OCI-LY7 (cell line): ENCODE results near the gene RBM26. TPM values are rescaled to one million over a fixed set of nuclear protein-coding genes. Genes with fewer than 3 reads are reported as not detected.

Source experiments
- Bru-seq: library from RNA; stranded (reverse); fragments of 400-500 nt; gene quantifications from one replicate; lab custom pipeline; 2021; lab: Mats Ljungman, UMichigan
- BruChase-seq, 2 experiments: library from RNA; stranded (reverse); fragments of 400-500 nt; gene quantifications; one replicate each; lab custom pipeline; 2021; lab: Mats Ljungman, UMichigan
- BruUV-seq: library from RNA; stranded (reverse); fragments of 400-500 nt; replicated peaks from 2 replicates; lab custom pipeline; 2021; lab: Mats Ljungman, UMichigan
- CTCF ChIA-PET: fragments of 300-600 bp; sonication (Branson Sonifier 250); formaldehyde crosslinking; loops from one replicate; lab custom pipeline; 2022; ENCODE audit warnings: antibody characterized with exemption; ENCODE audit not compliant: unreplicated experiment; lab: Charles Lee
- POLR2A ChIA-PET: fragments of 300-600 bp; sonication (Branson Sonifier 250); formaldehyde crosslinking; loops from one replicate; lab custom pipeline; 2022; ENCODE audit warnings: antibody characterized with exemption; lab: Charles Lee
- DNase-seq: peaks from one replicate; pipeline ENCODE4 v3.0.0-alpha.2; 2015; ENCODE audit warnings: low spot score
- H2AFZ ChIP-seq: fragments of 200-600 bp; sonication (generic), shearing (Covaris generic); 2 replicates; pipeline ENCODE4 v1.6.1; 2014; ENCODE audit warnings: mild to moderate bottlenecking, antibody characterized with exemption, low read length, moderate library complexity
- H3K27ac ChIP-seq: fragments of 200-600 bp; sonication (generic); 2 replicates; pipeline ENCODE4 v1.5.1; 2014; ENCODE audit warnings: mixed run types, low read depth, mild to moderate bottlenecking, moderate library complexity, low read length, inconsistent platforms; ENCODE audit not compliant: poor library complexity, severe bottlenecking
- H3K36me3 ChIP-seq: fragments of 200-600 bp; sonication (generic); 2 replicates; pipeline ENCODE4 v1.6.1; 2014; ENCODE audit warnings: mild to moderate bottlenecking, antibody characterized with exemption, low read length, moderate library complexity, mixed read lengths; ENCODE audit not compliant: insufficient read depth
- H3K4me1 ChIP-seq: fragments of 200-600 bp; sonication (generic); 2 replicates; pipeline ENCODE4 v1.5.1; 2014; ENCODE audit warnings: mild to moderate bottlenecking, low read length; ENCODE audit not compliant: insufficient read depth, poor library complexity, severe bottlenecking
- H3K4me2 ChIP-seq: fragments of 200-600 bp; sonication (generic); 2 replicates; pipeline ENCODE4 v1.6.1; 2014; ENCODE audit warnings: mild to moderate bottlenecking, low read length
- H3K4me3 ChIP-seq: fragments of 200-600 bp; sonication (generic); 2 replicates; pipeline ENCODE4 v1.5.1; 2014; ENCODE audit warnings: mild to moderate bottlenecking, low read depth, low read length; ENCODE audit not compliant: poor library complexity, severe bottlenecking
- H3K79me2 ChIP-seq: fragments of 200-600 bp; sonication (generic); 2 replicates; pipeline ENCODE4 v1.6.1; 2016; ENCODE audit warnings: low read depth, mild to moderate bottlenecking, low read length, moderate library complexity, mixed read lengths; ENCODE audit not compliant: insufficient read depth
- H3K9me2 ChIP-seq: fragments of 200-600 bp; sonication (generic); 2 replicates; pipeline ENCODE4 v1.6.1; 2016; ENCODE audit warnings: mild to moderate bottlenecking, low read length, mixed read lengths; ENCODE audit not compliant: insufficient read depth
- H3K9me3 ChIP-seq: fragments of 200-600 bp; sonication (generic); 2 replicates; pipeline ENCODE4 v1.6.1; 2014; ENCODE audit warnings: mild to moderate bottlenecking, mixed run types, low read length, mixed read lengths
- H4K20me1 ChIP-seq: fragments of 200-600 bp; sonication (generic); 2 replicates; pipeline ENCODE4 v1.6.1; 2014; ENCODE audit warnings: mild to moderate bottlenecking, antibody characterized with exemption, low read length, moderate library complexity, mixed read lengths; ENCODE audit not compliant: insufficient read depth
- EZH2phosphoT487 ChIP-seq: fragments of 200-600 bp; sonication (generic); IDR thresholded peaks from 2 replicates; pipeline ENCODE4 v1.6.1; 2018; ENCODE audit warnings: low read depth, borderline replicate concordance, mild to moderate bottlenecking, mixed run types, antibody characterized with exemption, low read length, moderate library complexity, mixed read lengths
- intact Hi-C: fragments of 100-400 bp; cut with micrococcal nuclease; formaldehyde crosslinking; loops from one replicate; pipeline ENCODE4 v1.10.0; 2022; ENCODE audit not compliant: unreplicated experiment
- long read RNA-seq: library from polyadenylated mRNA; stranded (forward); transcript quantifications from one replicate; pipeline ENCODE4 v2.0.0, GENCODE V29; 2022
- total RNA-seq, 2 experiments: library from RNA; depleted of rRNA in 1 of 2; stranded (reverse); fragments of >200 nt in 1 of 2; shearing (Covaris generic) in 1 of 2; gene quantifications; 2 replicates each; pipeline ENCODE4 v1.2.3, GENCODE V29; 2014 to 2022
- TF ChIP-seq, protein P1 (sequence below): fragments of 200-600 bp; sonication (generic); conservative IDR thresholded peaks from 2 replicates; pipeline ENCODE4 v1.5.1; 2014; ENCODE audit warnings: mild to moderate bottlenecking, antibody characterized with exemption, low read length, moderate library complexity, mixed read lengths

Gene RBM26, protein sequence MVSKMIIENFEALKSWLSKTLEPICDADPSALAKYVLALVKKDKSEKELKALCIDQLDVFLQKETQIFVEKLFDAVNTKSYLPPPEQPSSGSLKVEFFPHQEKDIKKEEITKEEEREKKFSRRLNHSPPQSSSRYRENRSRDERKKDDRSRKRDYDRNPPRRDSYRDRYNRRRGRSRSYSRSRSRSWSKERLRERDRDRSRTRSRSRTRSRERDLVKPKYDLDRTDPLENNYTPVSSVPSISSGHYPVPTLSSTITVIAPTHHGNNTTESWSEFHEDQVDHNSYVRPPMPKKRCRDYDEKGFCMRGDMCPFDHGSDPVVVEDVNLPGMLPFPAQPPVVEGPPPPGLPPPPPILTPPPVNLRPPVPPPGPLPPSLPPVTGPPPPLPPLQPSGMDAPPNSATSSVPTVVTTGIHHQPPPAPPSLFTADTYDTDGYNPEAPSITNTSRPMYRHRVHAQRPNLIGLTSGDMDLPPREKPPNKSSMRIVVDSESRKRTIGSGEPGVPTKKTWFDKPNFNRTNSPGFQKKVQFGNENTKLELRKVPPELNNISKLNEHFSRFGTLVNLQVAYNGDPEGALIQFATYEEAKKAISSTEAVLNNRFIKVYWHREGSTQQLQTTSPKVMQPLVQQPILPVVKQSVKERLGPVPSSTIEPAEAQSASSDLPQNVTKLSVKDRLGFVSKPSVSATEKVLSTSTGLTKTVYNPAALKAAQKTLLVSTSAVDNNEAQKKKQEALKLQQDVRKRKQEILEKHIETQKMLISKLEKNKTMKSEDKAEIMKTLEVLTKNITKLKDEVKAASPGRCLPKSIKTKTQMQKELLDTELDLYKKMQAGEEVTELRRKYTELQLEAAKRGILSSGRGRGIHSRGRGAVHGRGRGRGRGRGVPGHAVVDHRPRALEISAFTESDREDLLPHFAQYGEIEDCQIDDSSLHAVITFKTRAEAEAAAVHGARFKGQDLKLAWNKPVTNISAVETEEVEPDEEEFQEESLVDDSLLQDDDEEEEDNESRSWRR
- total RNA-seq (2014; rRNA removed; shearing (Covaris generic)) (44.1 and 46.1 TPM in 2 replicates), total RNA-seq (2022) (85.2 and 91.6 TPM in 2 replicates), Bru-seq, nascent RNA (percentile 97 among the genes with signal in this experiment), BruChase-seq, experiment 1, labeled RNA remaining after a 6-hour chase (percentile 91 among the genes with signal in this experiment), BruChase-seq, experiment 2, labeled RNA remaining after a 2-hour chase (percentile 94 among the genes with signal in this experiment)
- long read RNA-seq, partial matches to known transcripts = 3 of 11 reads
- long read RNA-seq, other reads (novel, unspliced or antisense) = 8 of 11 reads

DNA sequence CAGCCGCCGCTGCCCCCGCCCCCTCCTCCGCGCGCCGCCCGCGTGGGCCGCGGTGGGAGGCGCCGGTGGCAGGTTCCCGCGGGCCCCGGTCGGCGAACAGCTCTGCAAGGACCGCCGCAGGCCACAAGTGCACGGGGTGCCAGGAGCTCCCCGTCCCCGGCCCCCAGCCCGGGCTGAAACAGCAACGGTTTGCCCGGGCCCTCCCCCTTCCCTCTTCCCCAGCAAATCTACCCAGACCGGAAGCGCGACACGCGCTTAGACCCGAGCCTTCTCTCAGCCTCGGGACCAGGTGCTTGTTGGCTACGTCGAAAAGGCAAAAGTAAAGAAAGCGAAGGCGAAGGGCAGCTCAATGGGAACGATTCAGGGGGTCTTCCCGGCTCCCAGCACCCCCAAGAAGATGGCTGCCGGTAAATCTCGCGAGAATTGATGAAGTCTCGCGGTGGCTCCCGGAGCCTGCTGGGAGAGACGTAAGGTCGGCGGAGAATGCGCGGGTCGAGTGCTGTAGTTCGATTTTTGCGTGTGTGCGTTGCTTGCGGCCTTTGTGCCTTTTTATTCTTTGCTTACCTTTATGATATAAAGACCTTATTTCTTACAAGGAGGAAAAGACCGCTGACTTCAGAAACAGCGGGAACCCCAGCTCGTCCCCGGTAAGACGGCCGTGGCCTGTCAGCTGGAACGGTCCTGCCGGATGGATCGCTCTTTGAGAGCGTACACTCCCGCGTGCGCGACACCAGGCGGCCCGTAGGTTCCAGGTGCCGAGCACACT, at the start of gene RBM26:
RBM26 (minus strand) TSS at position 425 of the 766 bp plus-strand sequence. CDS start 481 bp downstream, outside the sequence.
- Histone ChIP-seq H2AFZ (peak within 1 kb of the TSS; percentile 66), H3K79me2 (peaks cover 74% of the 10 kb centered on the region), H3K4me3 (peak within 1 kb of the TSS; percentile 98), H4K20me1 (peaks cover 44% of the 10 kb centered on the region), H3K27ac (peak within 1 kb of the TSS; percentile 94), H3K4me2 (peak within 1 kb of the TSS; percentile 87), H3K9me3 (no peaks in the 10 kb centered on the region), H3K9me2 (no peaks in the 10 kb centered on the region), H3K4me1 (peaks cover 37% of the 10 kb centered on the region), H3K36me3 (peaks cover 40% of the 10 kb centered on the region)
- peak; percentile 95 for DNase-seq
- ChIA-PET POLR2A (interaction anchor here (0.6 to 2.6 kb wide), 14 partner anchors 8 to 1989 kb away, joined by 3 to 19 read pairs (median 4); no protein-coding TSS in a partner anchor), CTCF (interaction anchor here (0.7 to 2.0 kb wide), 2 partner anchors 9 to 18 kb away, joined by 3 to 4 read pairs; no protein-coding TSS in a partner anchor)
- no TSS peak for BruUV-seq
- intact Hi-C loops = loop anchor here (5.0 kb wide), 2 partner anchors 214 to 749 kb away; partner anchors contain the start of gene OBI1
- no peak for TF ChIP-seq EZH2phosphoT487
- TF ChIP-seq, protein P1, sequence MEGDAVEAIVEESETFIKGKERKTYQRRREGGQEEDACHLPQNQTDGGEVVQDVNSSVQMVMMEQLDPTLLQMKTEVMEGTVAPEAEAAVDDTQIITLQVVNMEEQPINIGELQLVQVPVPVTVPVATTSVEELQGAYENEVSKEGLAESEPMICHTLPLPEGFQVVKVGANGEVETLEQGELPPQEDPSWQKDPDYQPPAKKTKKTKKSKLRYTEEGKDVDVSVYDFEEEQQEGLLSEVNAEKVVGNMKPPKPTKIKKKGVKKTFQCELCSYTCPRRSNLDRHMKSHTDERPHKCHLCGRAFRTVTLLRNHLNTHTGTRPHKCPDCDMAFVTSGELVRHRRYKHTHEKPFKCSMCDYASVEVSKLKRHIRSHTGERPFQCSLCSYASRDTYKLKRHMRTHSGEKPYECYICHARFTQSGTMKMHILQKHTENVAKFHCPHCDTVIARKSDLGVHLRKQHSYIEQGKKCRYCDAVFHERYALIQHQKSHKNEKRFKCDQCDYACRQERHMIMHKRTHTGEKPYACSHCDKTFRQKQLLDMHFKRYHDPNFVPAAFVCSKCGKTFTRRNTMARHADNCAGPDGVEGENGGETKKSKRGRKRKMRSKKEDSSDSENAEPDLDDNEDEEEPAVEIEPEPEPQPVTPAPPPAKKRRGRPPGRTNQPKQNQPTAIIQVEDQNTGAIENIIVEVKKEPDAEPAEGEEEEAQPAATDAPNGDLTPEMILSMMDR = 0 out of 2 replicates have a peak, but pooled peaks have one; percentile 27

DNA sequence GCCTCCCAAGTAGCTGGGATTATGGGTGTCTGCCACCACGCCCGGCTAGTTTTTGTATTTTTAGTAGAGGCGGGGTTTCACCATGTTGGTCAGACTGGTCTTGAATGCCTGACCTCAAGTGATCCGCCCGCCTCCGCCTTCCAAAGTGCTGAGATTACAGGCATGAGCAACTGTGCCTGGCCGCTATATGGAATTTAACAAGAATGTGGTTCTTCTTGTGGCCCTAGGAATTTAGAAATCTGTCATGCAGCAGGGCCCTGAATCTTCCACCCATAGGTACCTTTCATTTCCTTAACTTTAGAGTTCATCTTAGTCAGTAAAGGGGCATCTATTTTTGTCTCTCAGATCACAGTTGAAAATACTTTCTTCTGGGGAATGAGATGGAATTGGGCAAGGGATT, 49.3 kb upstream of the RBM26 start:
- Histone ChIP-seq H2AFZ (no peak overlapping the region), H3K36me3 (no peaks in the 10 kb centered on the region), H3K9me3 (no peaks in the 10 kb centered on the region), H3K79me2 (no peaks in the 10 kb centered on the region), H4K20me1 (no peaks in the 10 kb centered on the region), H3K9me2 (no peaks in the 10 kb centered on the region), H3K4me3 (no peak overlapping the region), H3K4me2 (no peak overlapping the region), H3K4me1 (no peaks in the 10 kb centered on the region), H3K27ac (no peak overlapping the region)
- CTCF ChIA-PET = no interaction called here
- BruUV-seq = no TSS peak
- DNase-seq = no peak
- TF ChIP-seq, protein P1 = no peak
- no peak for TF ChIP-seq EZH2phosphoT487
- POLR2A ChIA-PET = interaction anchor here (1.0 kb wide), 1 partner anchor 10 kb away, joined by 3 read pairs; no protein-coding TSS in a partner anchor
- intact Hi-C loops = no loop called here
